Measurements from ENCODE around the gene HOOK2. TPM values are rescaled to one million over a fixed set of nuclear protein-coding genes. Genes with fewer than 3 reads are reported as not detected.

The HOOK2 gene
- total RNA-seq, 1 experiment from 2014 or later = 14.3 TPM

- H3K36me3 ChIP-seq (ENCODE audit: control insufficient read depth, insufficient read depth, low read length) = peaks cover 2% of the 10 kb centered on the region
- in situ Hi-C loops (cut with HindIII; ENCODE audit: low pct_unique_long_range_greater_than_20kb, low sequenced_read_pairs) = no loop called here
- H3K4me3 ChIP-seq (ENCODE audit: low read depth in 2 of 2, low read length in 2 of 2) = peak within 1 kb of the TSS; percentile 75 to 79
- no peaks in the 10 kb centered on the region for H3K27me3 ChIP-seq (ENCODE audit: control insufficient read depth, insufficient read depth, low read length)
- BruUV-seq (replicated peaks) = no TSS peak
- ChIA-PET CTCF (interaction anchor here (1.7 kb wide), 1 partner anchor 14 kb away, joined by 5 read pairs; no protein-coding TSS in a partner anchor), POLR2A (interaction anchor here (0.7 to 2.8 kb wide), 6 partner anchors 8 to 364 kb away, joined by 3 to 16 read pairs (median 4); no protein-coding TSS in a partner anchor)
- TF ChIP-seq POLR2AphosphoS5 (IDR thresholded peaks at IDR 0.05; ENCODE audit: low read depth, low read length) = peak; percentile 99
- peak; percentile 98; the same call in 1 of the 2 replicates for TF ChIP-seq SIN3A (IDR thresholded peaks at IDR 0.05; ENCODE audit: borderline replicate concordance, insufficient read depth, low read depth, low read length)
- TF ChIP-seq CTCF (IDR thresholded peaks at IDR 0.05) = no peak
- peak in 1 of 2 experiments; percentile 79; a peak in 2 of 4 replicates for TF ChIP-seq REST (IDR thresholded peaks at IDR 0.05; ENCODE audit: insufficient read depth in 1 of 2, low read depth in 2 of 2, low read length in 1 of 2)
- no peaks in the 10 kb centered on the region for H3K9me3 ChIP-seq (ENCODE audit: control insufficient read depth, insufficient read depth, low read depth, low read length)
- ATAC-seq (peak; percentile 60), DNase-seq (ENCODE audit: low read depth, low spot score) (no peak)
- peak within 1 kb of the TSS; percentile 87 for H3K27ac ChIP-seq (ENCODE audit: low read length)
- intact Hi-C loops (cut with micrococcal nuclease; ENCODE audit: unreplicated experiment) = no loop called here
- peaks cover 41% of the 10 kb centered on the region for H3K4me1 ChIP-seq (ENCODE audit: control insufficient read depth, insufficient read depth, low read length)
Measured at GRCh38 chr19:12791345-12792050, 16.1 kb upstream of the HOOK2 start, which contains the start of gene JUNB. JUNB (plus strand) TSS chr19:12791486; CDS start chr19:12791772, 286 bp downstream.

GRCh38 chr19:12790628-12791344, 15.4 kb upstream of the HOOK2 start:
- peaks cover 41% of the 10 kb centered on the region for H3K4me1 ChIP-seq (ENCODE audit: control insufficient read depth, insufficient read depth, low read length)
- intact Hi-C loops (cut with micrococcal nuclease; ENCODE audit: unreplicated experiment) = no loop called here
- no peaks in the 10 kb centered on the region for H3K27me3 ChIP-seq (ENCODE audit: control insufficient read depth, insufficient read depth, low read length)
- H3K36me3 ChIP-seq (ENCODE audit: control insufficient read depth, insufficient read depth, low read length) = peaks cover 2% of the 10 kb centered on the region
- ChIA-PET CTCF (interaction anchor here (0.6 to 1.7 kb wide), 2 partner anchors 13 to 77 kb away, joined by 4 to 5 read pairs; no protein-coding TSS in a partner anchor), POLR2A (interaction anchor here (0.6 to 2.8 kb wide), 5 partner anchors 8 to 365 kb away, joined by 3 to 16 read pairs (median 3); no protein-coding TSS in a partner anchor)
- in situ Hi-C loops (cut with HindIII; ENCODE audit: low pct_unique_long_range_greater_than_20kb, low sequenced_read_pairs) = no loop called here
- no peak for TF ChIP-seq REST (IDR thresholded peaks at IDR 0.05; ENCODE audit: insufficient read depth in 1 of 2, low read depth in 2 of 2, low read length in 1 of 2)
- no peak for TF ChIP-seq POLR2AphosphoS5 (IDR thresholded peaks at IDR 0.05; ENCODE audit: low read depth, low read length)
- TF ChIP-seq TCF7L2 (IDR thresholded peaks at IDR 0.05; ENCODE audit: low read depth, low read length) = no peak
- no peak for TF ChIP-seq SIN3A (IDR thresholded peaks at IDR 0.05; ENCODE audit: borderline replicate concordance, insufficient read depth, low read depth, low read length)
- TF ChIP-seq CTCF (IDR thresholded peaks at IDR 0.05) = no peak
- H3K4me3 ChIP-seq (ENCODE audit: low read depth in 2 of 2, low read length in 2 of 2) = peak overlapping the region; percentile 66 to 75
- H3K9me3 ChIP-seq (ENCODE audit: control insufficient read depth, insufficient read depth, low read depth, low read length) = no peaks in the 10 kb centered on the region
- no TSS peak for BruUV-seq (replicated peaks)
- peak overlapping the region; percentile 82 for H3K27ac ChIP-seq (ENCODE audit: low read length)
- no peak for DNase-seq (ENCODE audit: low read depth, low spot score)
- ATAC-seq = no peak

Data from Panc1 (cell line).